Uterus (tissue), 2 donors: ENCODE results near the gene TMEM213.

Source experiments
- CTCF ChIP-seq, 4 experiments: fragments of 200-600 bp in 2 of 4; fragments of 450-650 bp in 2 of 4; sonication (generic) in 2 of 4; IDR thresholded peaks; one replicate each; pipeline ENCODE4 v1.5.1; 2016 to 2019; ENCODE audit warnings: antibody characterized with exemption in 4 of 4, mild to moderate bottlenecking in 2 of 4, moderate library complexity in 1 of 4
- POLR2A ChIP-seq, 2 donors: fragments of 450-650 bp; IDR thresholded peaks; one replicate each; pipeline ENCODE4 v1.6.1; 2016; ENCODE audit warnings: antibody characterized with exemption in 2 of 2, mild to moderate bottlenecking in 1 of 2, moderate library complexity in 1 of 2

- no peak for TF ChIP-seq CTCF (IDR thresholded peaks at IDR 0.05)
- TF ChIP-seq POLR2A (IDR thresholded peaks at IDR 0.05) = no peak
Observed at GRCh38 chr7:138773176-138773575, 24.6 kb upstream of the TMEM213 start.
